Measurements from ENCODE around the gene CHST13.
A peak's percentile ranks its signal among the peaks of the same experiment; 100 is the strongest.

The CHST13 gene

GRCh38 chr3:126509597-126510307, 14.2 kb upstream of the CHST13 start:
- no peak for DNase-seq (ENCODE audit: low read depth)

DNA sequence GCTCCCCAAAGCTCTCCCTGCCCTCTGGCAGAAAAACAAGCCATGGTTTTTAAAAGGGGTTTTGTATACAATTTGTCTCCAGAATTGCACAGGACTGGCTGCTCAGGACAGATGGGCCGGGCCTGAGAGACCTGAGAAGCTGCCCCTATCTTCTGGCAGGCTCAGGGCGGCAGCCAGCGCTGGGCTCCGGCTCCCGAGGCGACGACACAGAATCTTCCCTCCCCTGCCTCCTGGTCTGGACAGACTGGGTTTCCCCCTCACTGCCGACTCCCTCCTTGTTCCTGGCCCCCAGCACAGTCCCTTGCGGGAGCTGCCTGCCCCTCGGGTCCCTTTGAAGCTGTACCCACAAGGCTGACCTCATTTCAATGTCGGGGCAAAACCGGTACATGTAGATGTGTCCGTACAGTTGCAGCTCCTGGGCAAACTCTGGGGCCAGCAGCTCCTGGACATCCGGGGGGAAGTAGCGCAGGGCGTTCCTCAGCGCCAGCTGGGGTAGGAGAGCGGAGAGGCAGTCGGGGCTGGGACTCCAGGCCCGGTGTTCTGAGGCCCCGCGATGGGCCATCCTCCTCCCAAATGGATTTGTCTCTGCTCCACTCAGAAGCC, 13.5 kb upstream of the CHST13 start:
- no peak for DNase-seq (ENCODE audit: low read depth)

- no peak for DNase-seq (ENCODE audit: low read depth)
Observed at GRCh38 chr3:126511291-126511690, 12.7 kb upstream of the CHST13 start.

- DNase-seq (ENCODE audit: low read depth): no peak
Observed at GRCh38 chr3:126512026-126512425, 11.9 kb upstream of the CHST13 start.

- DNase-seq (ENCODE audit: low read depth): no peak
Observed at GRCh38 chr3:126512916-126513650, 10.9 kb upstream of the CHST13 start.

- DNase-seq (ENCODE audit: low read depth): no peak
Observed at GRCh38 chr3:126514161-126514560, 9.8 kb upstream of the CHST13 start.

- no peak for DNase-seq (ENCODE audit: low read depth)
Observed at GRCh38 chr3:126515066-126515706, 8.8 kb upstream of the CHST13 start.

GRCh38 chr3:126516152-126516935, 7.6 kb upstream of the CHST13 start:
- no peak for DNase-seq (ENCODE audit: low read depth)

DNA sequence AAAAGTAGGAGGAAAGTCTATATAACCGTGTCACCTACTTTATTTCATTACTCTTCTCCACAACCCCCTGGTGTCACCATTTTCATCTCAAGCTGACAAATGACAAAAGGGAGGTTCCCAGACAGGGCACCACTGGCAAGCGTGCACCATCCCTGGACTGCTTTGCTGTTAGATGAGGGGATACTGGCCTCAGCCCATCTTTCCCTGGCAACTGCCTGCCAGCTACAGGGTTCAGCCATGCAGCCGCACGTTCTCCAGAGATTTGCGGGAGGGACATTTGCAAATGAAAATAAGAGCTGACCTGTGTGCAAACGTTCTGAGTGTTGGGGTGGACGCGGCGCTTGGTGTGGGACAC, 7.0 kb upstream of the CHST13 start:
- DNase-seq (ENCODE audit: low read depth): no peak

DNA sequence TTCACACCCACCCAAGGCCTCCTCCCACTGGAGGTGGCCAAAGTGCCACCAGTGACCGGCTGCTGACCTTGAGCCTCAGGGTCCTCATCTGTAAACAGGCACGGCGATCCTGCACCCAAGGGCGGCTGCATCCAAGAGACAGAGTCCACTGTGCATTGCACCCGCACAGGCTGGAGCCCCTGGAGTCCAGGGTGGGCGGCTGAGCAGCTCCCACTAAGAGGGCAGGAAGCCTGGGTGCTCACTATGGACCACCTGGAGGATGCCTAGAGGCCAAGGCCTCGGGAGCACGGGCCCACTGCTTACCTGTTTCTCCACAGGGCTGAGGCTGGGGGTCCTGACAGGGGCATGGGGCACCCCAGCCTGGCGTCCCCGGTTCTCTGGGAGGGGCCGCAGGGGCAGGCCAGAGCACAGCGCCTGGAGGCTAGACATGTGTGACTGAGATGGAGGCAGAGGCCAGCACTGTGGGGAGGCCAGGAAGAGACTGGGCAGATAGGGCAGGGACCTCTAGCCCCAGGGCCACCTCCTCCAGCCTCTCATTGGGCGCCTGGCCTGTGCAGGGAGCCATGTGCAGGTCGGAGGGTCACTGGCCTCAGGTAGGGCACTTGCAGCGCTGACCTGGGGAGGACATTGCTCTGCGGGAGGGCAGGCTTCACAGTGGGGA, 6.5 kb upstream of the CHST13 start, which contains the start of gene UROC1:
Gene UROC1, minus strand, starts transcription at position 483 of the 661 bp plus-strand sequence. Its CDS starts 54 bp downstream, at position 429.
- DNase-seq (ENCODE audit: low read depth): no peak

GRCh38 chr3:126517986-126518778, 5.8 kb upstream of the CHST13 start:
- DNase-seq (ENCODE audit: low read depth): no peak

GRCh38 chr3:126518779-126519177, 5.2 kb upstream of the CHST13 start:
- no peak for DNase-seq (ENCODE audit: low read depth)

GRCh38 chr3:126519506-126520455, 4.2 kb upstream of the CHST13 start:
- no peak for DNase-seq (ENCODE audit: low read depth)

GRCh38 chr3:126521122-126521891, 2.6 kb upstream of the CHST13 start:
- DNase-seq (ENCODE audit: low read depth): no peak

- DNase-seq (ENCODE audit: low read depth): peak; percentile 15
Observed at GRCh38 chr3:126522363-126522788, 1.6 kb upstream of the CHST13 start.

- DNase-seq (ENCODE audit: low read depth): no peak
Observed at GRCh38 chr3:126524429-126524988, 554 bp downstream of the CHST13 start.

DNA sequence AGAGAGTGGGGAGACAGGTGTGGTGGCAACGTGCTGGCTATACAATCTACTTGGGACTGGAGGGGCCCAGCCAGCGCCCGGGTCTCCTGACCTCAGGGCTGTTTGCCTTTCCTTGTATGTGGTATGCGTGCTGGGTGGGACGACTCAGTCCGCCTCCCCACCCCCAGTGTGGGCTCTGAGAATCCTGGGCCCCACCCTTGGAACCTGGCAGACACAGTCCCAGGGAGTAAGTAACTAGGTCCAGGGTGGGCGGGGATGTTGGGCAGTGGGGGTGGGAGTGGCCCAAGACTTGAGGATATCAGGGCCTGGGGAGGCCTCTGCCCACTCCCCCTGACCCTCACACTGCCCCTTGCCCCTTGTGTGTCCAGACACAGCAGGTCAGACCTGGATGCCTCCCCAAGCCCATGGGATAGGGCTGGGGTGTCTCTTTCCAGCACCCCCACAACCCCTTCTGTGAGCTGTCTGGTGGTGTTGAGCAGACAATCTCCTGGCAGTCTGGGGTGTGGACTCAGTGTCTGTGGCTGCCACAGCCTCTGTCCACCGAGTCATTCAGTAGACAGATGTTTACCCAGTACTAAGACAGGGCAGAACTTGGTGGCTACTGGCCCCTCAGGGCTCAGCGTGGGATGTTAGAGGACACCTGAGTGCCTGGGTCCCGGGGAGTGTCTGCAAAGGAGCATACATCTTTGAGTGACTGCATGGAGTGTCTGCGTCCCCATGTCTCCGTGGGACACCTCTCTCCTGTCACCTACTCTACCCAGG, 1.3 kb downstream of the CHST13 start:
- no peak for DNase-seq (ENCODE audit: low read depth)

Data from GM04504 (cell line).